ENCODE data around the gene CNN2.

DNA sequence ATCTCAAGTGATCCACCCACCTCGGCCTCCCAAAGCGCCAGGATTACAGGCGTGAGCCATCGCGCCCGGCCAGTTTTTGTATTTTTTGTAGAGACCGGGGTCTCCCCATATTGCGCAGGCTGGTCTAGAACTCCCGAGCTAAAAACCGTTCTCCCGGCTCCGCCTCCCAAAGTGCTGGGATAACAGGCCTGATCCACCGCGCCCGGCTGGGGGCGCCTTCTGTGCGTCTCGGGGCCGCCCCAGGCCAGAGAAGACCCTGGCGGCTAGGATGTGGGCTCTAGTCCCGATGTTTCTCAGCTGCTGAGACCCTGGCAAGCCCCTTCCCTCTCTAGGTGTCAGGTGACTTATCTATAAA is 44.1 kb downstream of the CNN2 start:
- no peak for TF ChIP-seq EZH2 (IDR thresholded peaks at IDR 0.05; ENCODE audit: borderline replicate concordance, insufficient read depth, low read depth, low read length, poor library complexity, severe bottlenecking)
- TF ChIP-seq, protein P1, sequence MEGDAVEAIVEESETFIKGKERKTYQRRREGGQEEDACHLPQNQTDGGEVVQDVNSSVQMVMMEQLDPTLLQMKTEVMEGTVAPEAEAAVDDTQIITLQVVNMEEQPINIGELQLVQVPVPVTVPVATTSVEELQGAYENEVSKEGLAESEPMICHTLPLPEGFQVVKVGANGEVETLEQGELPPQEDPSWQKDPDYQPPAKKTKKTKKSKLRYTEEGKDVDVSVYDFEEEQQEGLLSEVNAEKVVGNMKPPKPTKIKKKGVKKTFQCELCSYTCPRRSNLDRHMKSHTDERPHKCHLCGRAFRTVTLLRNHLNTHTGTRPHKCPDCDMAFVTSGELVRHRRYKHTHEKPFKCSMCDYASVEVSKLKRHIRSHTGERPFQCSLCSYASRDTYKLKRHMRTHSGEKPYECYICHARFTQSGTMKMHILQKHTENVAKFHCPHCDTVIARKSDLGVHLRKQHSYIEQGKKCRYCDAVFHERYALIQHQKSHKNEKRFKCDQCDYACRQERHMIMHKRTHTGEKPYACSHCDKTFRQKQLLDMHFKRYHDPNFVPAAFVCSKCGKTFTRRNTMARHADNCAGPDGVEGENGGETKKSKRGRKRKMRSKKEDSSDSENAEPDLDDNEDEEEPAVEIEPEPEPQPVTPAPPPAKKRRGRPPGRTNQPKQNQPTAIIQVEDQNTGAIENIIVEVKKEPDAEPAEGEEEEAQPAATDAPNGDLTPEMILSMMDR (IDR thresholded peaks at IDR 0.05): no peak

All from B cell (primary cell).